HEK293 (cell line): ENCODE data around the gene RBPJ.

Source experiments
- CTCF ChIP-seq: fragments of 450-650 bp; formaldehyde crosslinking; IDR thresholded peaks from 2 replicates; pipeline ENCODE4 v1.5.1; 2016; ENCODE audit warnings: missing biosample characterization, missing genetic modification characterization
- ZNF292 ChIP-seq: fragments of 450-650 bp; formaldehyde crosslinking; IDR thresholded peaks from 2 replicates; pipeline ENCODE4 v1.5.1; 2016; ENCODE audit warnings: low read depth, missing biosample characterization, missing genetic modification characterization, borderline replicate concordance

DNA sequence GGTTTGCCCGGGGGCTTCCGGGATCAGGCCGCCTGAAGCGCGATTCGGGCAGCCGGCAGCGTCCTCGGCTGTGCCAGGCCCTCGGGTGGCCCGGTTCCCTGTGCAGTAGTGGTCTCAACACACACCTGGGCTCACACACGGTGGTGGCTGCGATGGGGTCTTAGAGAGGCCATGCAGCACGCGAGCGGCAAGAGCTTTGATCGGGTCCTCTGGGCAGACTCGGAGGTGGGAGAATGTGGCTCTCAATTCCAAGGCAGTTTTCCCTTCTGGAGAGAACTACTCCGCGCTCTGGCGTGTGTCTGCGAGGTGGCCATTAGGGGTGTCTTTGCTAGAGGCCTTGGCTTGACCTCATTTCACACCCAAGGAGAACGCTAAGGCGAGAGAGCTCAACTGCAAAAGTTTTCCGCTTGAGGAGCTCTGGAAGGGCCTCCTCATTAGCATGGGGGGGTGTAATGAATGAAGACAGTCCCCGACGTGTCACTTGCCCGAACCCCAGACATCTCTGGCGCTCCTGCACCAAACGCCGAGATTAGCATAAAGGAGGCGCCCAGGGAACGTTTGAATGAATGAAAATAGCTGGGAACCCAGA lies 771 bp upstream of the RBPJ start:
- TF ChIP-seq CTCF (no peak), ZNF292 (no peak)
